ENCODE measurements around the gene ZSCAN31. TPM values are rescaled to one million over a fixed set of nuclear protein-coding genes. Genes with fewer than 3 reads are reported as not detected.
A peak's percentile ranks its signal among the peaks of the same experiment; 100 is the strongest.

The ZSCAN31 gene
- total RNA-seq, 4 donors from 2014 or later = 3.5 to 63.8 (median 31.5) TPM

DNA sequence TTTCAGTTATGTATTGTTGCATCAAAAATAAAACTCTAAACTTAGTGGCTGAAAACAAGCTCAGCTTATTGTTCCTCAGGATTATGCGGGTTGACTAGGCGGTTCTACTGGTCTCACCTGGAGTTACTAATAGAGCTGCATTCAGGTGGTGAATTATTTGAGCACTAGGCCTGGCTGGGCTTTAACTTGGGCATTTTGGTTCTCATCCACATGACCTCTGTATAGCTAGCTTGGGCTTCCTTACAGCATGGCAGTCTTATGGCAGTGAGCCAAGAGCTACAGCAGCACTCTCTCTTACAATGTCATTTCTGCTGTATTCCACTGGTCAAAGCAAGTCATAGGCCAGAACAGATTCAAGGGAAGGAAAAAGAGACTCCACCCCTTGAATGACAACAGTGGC, 53.0 kb downstream of the ZSCAN31 start:
- Histone ChIP-seq H3K4me3 (no peak overlapping the region), H3K9me3 (no peaks in the 10 kb centered on the region), H3K36me3 (no peaks in the 10 kb centered on the region), H3K4me1 (no peaks in the 10 kb centered on the region), H3K27ac (no peak overlapping the region), H3K27me3 (no peaks in the 10 kb centered on the region)
- intact Hi-C loops (cut with DNase I; ENCODE audit: low total_unique reads) = no loop called here
- DNase-seq = no peak
- TF ChIP-seq POLR2A (IDR thresholded peaks at IDR 0.05) = no peak
- TF ChIP-seq, protein P1, sequence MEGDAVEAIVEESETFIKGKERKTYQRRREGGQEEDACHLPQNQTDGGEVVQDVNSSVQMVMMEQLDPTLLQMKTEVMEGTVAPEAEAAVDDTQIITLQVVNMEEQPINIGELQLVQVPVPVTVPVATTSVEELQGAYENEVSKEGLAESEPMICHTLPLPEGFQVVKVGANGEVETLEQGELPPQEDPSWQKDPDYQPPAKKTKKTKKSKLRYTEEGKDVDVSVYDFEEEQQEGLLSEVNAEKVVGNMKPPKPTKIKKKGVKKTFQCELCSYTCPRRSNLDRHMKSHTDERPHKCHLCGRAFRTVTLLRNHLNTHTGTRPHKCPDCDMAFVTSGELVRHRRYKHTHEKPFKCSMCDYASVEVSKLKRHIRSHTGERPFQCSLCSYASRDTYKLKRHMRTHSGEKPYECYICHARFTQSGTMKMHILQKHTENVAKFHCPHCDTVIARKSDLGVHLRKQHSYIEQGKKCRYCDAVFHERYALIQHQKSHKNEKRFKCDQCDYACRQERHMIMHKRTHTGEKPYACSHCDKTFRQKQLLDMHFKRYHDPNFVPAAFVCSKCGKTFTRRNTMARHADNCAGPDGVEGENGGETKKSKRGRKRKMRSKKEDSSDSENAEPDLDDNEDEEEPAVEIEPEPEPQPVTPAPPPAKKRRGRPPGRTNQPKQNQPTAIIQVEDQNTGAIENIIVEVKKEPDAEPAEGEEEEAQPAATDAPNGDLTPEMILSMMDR (IDR thresholded peaks at IDR 0.05) = no peak

DNA sequence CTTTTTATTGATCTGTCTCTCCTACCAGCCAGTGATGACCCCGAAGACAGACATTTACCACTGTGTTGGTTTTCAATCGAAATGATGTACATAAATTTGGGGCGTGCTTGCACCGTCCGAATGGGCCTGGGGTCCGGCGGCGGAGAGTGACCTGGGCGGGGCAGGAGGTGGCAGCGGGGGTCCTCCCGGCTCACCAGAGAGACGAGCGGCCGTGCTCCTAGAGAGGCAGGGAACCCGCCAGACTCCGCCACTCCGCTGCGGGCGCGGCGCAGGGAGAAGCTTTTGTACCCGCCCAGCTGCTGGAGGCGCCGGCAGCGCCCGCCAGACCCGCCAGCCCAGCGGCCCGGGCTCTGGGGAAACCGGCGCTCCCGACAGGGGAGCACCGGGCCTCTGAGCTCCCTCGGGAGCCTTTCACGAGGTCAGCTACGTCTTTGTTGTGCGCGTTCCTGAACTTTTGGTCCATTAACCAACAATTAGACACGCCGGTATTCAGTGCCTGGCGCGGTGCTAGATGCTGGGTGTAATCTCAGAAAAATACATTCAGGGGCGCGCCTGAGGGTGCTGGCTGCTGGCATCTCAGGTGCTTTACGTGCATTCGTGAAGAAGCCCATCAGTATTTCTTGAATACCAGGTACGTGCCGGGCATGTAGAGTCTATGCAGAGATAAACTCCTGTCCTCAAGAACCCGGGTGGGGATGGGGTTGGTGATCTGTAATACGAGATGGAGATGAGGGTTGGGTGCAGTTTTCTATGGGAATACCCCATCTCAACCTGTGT, 54.5 kb downstream of the ZSCAN31 start, which contains the start of gene PGBD1:
Gene PGBD1, plus strand, starts transcription at position 285 of the 777 bp plus-strand sequence. CDS start 2,242 bp downstream, outside the sequence.
- TF ChIP-seq, protein P1 (IDR thresholded peaks at IDR 0.05) = no peak
- Histone ChIP-seq H3K27ac (peak within 1 kb of the TSS; percentile 27 to 36), H3K4me3 (peak within 1 kb of the TSS; percentile 54 to 60), H3K4me1 (no peaks in the 10 kb centered on the region), H3K27me3 (no peaks in the 10 kb centered on the region), H3K9me3 (no peaks in the 10 kb centered on the region), H3K36me3 (no peaks in the 10 kb centered on the region)
- intact Hi-C loops (cut with DNase I; ENCODE audit: low total_unique reads) = no loop called here
- peak; percentile 49 to 67 for DNase-seq

DNA sequence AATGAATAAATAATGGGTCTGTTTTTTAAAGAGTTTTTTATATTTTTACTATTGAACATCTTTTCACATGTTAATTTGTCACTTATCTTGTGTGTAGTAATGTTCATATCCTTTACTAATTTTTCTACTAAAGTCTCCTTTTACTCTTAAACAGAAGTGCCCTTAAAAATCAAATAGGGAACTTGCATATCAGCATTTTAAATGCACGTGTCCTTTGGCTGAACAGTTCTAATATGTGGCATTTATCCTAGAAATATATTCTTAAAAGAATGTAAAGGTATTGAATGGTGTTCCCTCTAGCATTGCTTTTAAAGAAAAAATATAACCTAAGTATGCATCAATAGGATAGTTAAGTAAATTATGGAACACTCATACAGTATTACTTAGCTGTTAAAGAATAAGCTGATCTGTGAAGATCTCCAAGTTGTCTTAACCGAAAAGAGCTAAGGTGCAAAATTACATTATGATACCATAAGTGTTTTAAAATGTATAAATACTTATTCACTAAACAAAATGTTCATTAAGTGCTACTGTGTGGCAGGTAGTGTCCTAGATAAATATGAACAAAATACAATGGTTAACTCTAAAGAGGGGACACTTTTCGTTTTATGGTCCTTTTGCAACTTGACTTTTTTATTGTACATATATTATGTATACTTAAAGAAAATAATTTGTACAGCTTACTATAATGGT, 55.2 kb downstream of the ZSCAN31 start:
- no peak for DNase-seq

DNA sequence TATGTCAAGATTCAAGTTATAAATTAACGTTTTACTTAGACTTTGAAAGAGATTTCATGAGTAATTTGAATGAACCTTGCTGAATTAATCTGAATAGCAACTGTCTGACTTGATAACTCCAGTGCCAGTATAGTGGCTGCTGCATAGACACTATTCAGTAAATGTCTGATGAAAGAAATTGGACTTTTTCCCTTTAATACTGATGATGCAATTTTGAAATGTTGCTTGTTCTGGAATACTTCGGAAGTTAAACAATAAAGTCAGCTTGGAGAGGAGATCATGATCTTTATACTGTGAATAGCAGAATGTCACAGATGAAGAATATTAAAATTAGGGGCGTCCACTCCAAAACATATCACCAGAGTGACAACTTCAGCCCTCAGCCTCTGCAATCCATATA, 58.2 kb downstream of the ZSCAN31 start:
- Histone ChIP-seq H3K36me3 (peaks cover 0 to 3% of the 10 kb centered on the region in 2 donors), H3K9me3 (no peaks in the 10 kb centered on the region)
- intact Hi-C loops (cut with DNase I; ENCODE audit: low total_unique reads) = loop anchor here (10.0 kb wide), 1 partner anchor 47 kb away; no protein-coding TSS in a partner anchor

More for the DNA sequence above, 55.2 kb downstream of the ZSCAN31 start:
- Histone ChIP-seq H3K27ac (peak overlapping the region in 1 of 2 donors; percentile 36), H3K4me1 (no peaks in the 10 kb centered on the region), H3K4me3 (peak overlapping the region; percentile 54 to 60), H3K27me3 (no peaks in the 10 kb centered on the region), H3K9me3 (no peaks in the 10 kb centered on the region), H3K36me3 (no peaks in the 10 kb centered on the region)
- intact Hi-C loops (cut with DNase I; ENCODE audit: low total_unique reads) = no loop called here
- TF ChIP-seq, protein P1 (IDR thresholded peaks at IDR 0.05) = no peak
- no peak for TF ChIP-seq POLR2A (IDR thresholded peaks at IDR 0.05)

More for the DNA sequence above, 58.2 kb downstream of the ZSCAN31 start:
- DNase-seq = no peak
- Histone ChIP-seq H3K27me3 (no peaks in the 10 kb centered on the region), H3K27ac (no peak overlapping the region), H3K4me3 (no peak overlapping the region), H3K4me1 (no peaks in the 10 kb centered on the region)
- TF ChIP-seq, protein P1 (IDR thresholded peaks at IDR 0.05) = no peak
- no peak for TF ChIP-seq POLR2A (IDR thresholded peaks at IDR 0.05)

All from uterus (tissue), 4 donors.